ENCODE measurements around the gene TF.

TF gene

DNA sequence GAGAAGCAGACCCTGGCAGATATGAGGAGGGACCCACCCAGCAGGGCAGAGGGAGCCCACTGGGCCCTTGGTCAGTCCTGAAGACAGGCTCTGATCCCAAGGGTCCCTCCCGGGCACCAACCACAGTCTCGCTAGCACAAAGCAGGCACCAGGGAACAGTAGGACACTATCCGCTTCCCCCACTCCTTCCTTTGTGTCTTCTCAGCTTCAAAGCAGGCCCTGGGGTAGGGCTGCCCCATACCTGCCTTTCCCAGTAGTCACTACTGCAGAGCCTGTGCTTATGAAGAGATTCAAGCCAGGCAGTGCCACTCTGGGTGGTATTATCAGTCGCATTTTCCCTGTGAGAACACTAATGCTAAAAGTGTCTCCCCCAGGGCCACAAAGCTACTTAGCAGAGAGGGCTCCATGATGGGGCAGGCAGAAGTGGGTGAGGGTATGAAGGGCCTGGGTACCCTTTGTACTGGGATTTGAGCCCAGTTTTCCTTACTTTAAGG lies 92.2 kb downstream of the TF start:
- TF ChIP-seq CTCF (IDR thresholded peaks at IDR 0.05; ENCODE audit: low read depth, low read length): no peak
- no peak overlapping the region for H3K4me3 ChIP-seq (ENCODE audit: low read depth, low read length)

GRCh38 chr3:133838916-133839800 lies 93.0 kb downstream of the TF start:
- TF ChIP-seq CTCF (IDR thresholded peaks at IDR 0.05; ENCODE audit: low read depth, low read length): no peak

DNA sequence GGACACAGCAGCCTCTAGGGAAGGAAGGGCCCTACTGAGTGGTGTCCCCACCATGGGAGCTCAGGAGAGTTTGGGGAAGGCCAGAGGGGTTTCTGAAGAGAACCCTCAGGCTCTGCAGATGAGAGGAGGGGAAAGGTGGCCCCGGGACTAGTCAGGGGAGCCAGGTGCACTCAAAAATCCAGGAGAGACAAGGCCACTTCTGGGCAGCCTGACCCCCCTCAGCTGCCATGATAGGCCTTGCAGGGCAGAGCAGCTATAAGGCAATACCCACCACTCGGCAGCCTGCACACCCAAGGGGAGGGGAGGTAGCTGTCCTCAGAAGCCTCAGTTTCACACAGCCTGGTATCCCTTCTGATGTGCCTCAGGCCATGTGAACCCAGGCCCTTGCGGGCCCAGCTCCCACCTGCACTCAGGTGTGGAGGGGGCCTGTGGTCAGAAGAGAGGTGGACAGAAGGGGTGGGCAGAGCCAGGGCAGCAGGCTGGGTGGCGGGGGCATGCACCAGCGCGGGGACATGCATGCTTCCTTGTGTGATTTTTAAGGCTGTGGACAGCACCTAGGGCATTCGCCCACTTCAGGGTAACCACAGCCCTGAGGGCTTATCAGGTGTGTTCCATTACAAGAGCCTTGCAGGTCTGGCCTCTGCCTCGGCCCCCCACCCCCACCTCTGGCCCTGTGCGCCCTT lies 94.0 kb downstream of the TF start:
- H3K4me3 ChIP-seq (ENCODE audit: low read depth, low read length): no peak overlapping the region
- no peak for TF ChIP-seq CTCF (IDR thresholded peaks at IDR 0.05; ENCODE audit: low read depth, low read length)

More at GRCh38 chr3:133838916-133839800, 93.0 kb downstream of the TF start:
- H3K4me3 ChIP-seq (ENCODE audit: low read depth, low read length): no peak overlapping the region

DNA sequence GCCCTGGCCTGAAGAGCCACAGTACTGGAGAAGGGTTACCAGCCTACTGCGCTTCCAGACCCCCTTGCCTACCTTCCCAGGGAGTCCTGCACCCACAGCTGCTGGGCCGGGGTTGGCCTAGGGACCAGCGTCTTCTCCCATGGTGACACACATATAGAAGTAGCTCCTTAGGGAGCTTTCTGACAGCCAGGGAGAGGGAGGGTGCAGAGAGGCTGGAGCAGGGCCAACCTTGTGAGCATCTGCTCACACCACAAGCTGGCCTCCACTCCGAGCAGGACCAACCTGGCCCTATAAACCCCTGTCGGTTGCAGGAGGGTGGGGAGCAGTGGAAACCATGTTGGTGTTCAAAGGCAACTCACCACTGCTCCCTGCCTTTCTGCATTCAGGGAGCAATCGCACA lies 94.6 kb downstream of the TF start:
- no peak overlapping the region for H3K4me3 ChIP-seq (ENCODE audit: low read depth, low read length)
- no peak for TF ChIP-seq CTCF (IDR thresholded peaks at IDR 0.05; ENCODE audit: low read depth, low read length)

- no peak for TF ChIP-seq CTCF (IDR thresholded peaks at IDR 0.05; ENCODE audit: low read depth, low read length)
Measured at GRCh38 chr3:133841196-133841595, 95.0 kb downstream of the TF start.

DNA sequence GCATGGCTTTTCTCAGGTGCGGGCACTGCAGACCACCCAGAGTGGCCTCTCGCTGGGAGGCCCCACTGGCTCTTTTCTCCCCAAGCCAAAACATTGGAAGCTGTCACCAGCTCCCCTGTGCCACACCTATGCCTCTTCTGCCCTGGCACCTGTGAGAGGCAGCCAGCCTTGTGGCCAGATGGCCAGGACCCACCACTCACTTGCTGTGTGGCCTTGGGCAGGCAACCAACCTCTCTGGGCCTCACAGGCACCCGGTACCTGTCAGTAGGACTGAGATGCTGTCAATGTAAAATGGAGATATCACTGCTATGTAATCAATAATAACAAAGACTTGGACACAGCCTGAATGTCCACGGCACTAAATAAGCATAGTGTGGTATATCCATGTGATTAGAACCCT lies 96.0 kb downstream of the TF start:
- no peak for TF ChIP-seq CTCF (IDR thresholded peaks at IDR 0.05; ENCODE audit: low read depth, low read length)
- no peak overlapping the region for H3K4me3 ChIP-seq (ENCODE audit: low read depth, low read length)

More at GRCh38 chr3:133841196-133841595, 95.0 kb downstream of the TF start:
- no peak overlapping the region for H3K4me3 ChIP-seq (ENCODE audit: low read depth, low read length)

DNA sequence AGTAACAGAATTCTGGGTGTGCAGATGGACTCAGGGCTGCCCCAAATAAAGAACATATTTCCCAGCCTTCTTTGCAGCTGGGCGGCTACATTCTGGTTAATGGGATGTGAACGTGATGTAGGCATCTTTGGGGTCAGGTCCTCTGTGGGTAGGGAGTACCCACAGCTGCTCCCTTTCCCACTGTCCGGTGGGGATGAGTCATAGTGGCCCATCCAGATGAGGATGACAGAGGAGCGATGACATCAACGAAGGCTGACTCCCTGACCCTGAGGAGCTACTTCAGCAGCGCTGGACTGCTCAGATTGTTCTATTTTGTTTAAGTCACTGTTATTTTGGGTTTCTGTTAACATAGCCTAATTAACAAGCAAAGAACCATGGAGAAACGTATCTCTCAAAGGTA lies 97.4 kb downstream of the TF start:
- H3K4me3 ChIP-seq (ENCODE audit: low read depth, low read length): no peak overlapping the region
- TF ChIP-seq CTCF (IDR thresholded peaks at IDR 0.05; ENCODE audit: low read depth, low read length): no peak

All from WI38 (cell line).